Muscle layer of duodenum (tissue), 2 donors: Measurements from ENCODE around the gene ACACA.
"Not testable (repeated sequence)": the region's sequence is repeated elsewhere in the genome, so short reads cannot be mapped to it uniquely, and the experiment has no call there.

ENCODE experiments used
- H3K27ac ChIP-seq: one replicate; pipeline ENCODE4 v1.7.0; 2013; ENCODE audit warnings: mild to moderate bottlenecking, low read length
- H3K27me3 ChIP-seq: one replicate; pipeline ENCODE4 v1.7.0; 2013; ENCODE audit warnings: low read depth, mild to moderate bottlenecking, control low read depth, low read length
- H3K36me3 ChIP-seq, 2 donors: one replicate each; pipeline ENCODE4 v1.7.0; 2013; ENCODE audit warnings: low read length in 2 of 2, control low read depth in 1 of 2, mild to moderate bottlenecking in 1 of 2; ENCODE audit not compliant: insufficient read depth in 2 of 2, control insufficient read depth in 1 of 2
- H3K4me1 ChIP-seq, 2 donors: one replicate each; pipeline ENCODE4 v1.7.0; 2013; ENCODE audit warnings: low read length in 2 of 2, mild to moderate bottlenecking in 2 of 2, control low read depth in 1 of 2, moderate library complexity in 1 of 2; ENCODE audit not compliant: insufficient read depth in 2 of 2, control insufficient read depth in 1 of 2
- H3K4me3 ChIP-seq, 2 donors: one replicate each; pipeline ENCODE4 v1.7.0; 2013; ENCODE audit warnings: low read length in 2 of 2, low read depth in 1 of 2, mild to moderate bottlenecking in 1 of 2
- H3K9me3 ChIP-seq, 2 donors: one replicate each; pipeline ENCODE4 v1.7.0; 2013; ENCODE audit warnings: low read length in 2 of 2, control low read depth in 1 of 2, mild to moderate bottlenecking in 1 of 2; ENCODE audit not compliant: control insufficient read depth in 1 of 2
- donor health status: healthy.

The ACACA gene

GRCh38 chr17:37167756-37168155 lies 238.9 kb downstream of the ACACA start:
- Histone ChIP-seq H3K4me3 (no peak overlapping the region), H3K9me3 (no peaks in the 10 kb centered on the region), H3K4me1 (no peaks in the 10 kb centered on the region), H3K27ac (no peak overlapping the region), H3K27me3 (no peaks in the 10 kb centered on the region), H3K36me3 (peaks cover under 1 to 4% of the 10 kb centered on the region in 2 donors)

DNA sequence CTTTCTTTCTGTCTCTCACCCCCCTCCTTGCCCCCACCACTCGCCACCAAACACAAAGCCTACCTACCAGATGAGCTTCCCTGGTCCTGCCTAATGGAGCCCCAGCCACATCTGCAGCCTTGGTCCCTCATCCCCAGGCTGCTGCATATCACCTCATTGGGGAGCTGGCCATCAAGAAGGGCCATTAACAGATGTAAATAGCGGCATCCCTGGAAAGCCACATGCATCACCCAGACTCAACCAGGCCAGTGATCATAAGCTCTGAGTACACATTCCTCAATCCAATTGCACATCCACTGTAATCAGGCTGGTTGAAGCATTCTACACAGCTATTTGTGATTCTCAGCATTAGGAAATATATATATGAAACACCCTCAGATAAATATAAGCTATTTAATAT lies 242.6 kb downstream of the ACACA start:
- H3K27me3 ChIP-seq, result no peaks in the 10 kb centered on the region
- H3K4me3 ChIP-seq, result no peak overlapping the region

DNA sequence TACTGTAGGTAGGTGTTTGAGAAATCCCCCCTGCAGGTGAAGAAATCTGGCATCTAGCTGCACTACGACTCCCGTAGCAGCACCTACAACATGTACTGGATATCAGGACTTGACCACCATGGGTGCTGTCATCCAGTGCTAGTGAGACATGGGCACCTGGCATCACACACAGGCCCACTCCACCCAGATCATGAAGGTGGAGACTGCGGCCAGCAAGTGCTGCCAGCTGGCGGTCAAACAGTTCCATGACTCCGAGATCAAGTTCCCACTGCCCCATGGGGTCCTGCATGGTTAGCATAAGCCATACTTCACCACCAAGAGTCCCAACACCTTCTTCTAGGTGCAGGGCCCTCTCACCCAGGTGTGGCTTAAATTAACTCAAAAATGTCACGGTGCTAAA lies 243.8 kb downstream of the ACACA start:
- Histone ChIP-seq H3K36me3 (peaks cover 0 to 12% of the 10 kb centered on the region in 2 donors), H3K27me3 (no peaks in the 10 kb centered on the region), H3K4me3 (no peak overlapping the region), H3K9me3 (no peaks in the 10 kb centered on the region), H3K4me1 (no peaks in the 10 kb centered on the region), H3K27ac (no peak overlapping the region)

More for the DNA sequence above, 242.6 kb downstream of the ACACA start:
- Histone ChIP-seq H3K4me1 (no peaks in the 10 kb centered on the region), H3K27ac (no peak overlapping the region), H3K36me3 (peaks cover 0 to 12% of the 10 kb centered on the region in 2 donors), H3K9me3 (no peaks in the 10 kb centered on the region)

DNA sequence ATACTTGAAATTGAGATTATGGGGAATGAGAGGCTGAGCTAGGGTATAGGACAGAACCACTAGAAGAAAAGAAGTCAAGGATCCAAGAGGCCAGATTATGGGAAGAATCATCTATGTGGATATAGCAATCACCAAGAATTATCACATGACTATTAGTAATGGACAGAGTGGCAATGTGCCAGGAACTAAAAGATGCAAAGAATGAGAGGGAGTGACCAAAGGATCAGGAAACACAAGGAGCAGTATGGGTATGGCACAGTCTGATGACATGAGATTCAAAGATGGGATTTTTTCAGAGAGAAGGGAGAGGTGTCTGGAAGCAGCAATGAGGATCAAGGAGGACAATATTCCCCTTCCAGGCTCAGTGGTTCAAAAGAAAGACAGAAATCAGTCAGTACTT lies 245.7 kb downstream of the ACACA start:
- no peaks in the 10 kb centered on the region for H3K4me1 ChIP-seq
- H3K36me3 ChIP-seq, result peaks cover 0 to 12% of the 10 kb centered on the region in 2 donors
- no peaks in the 10 kb centered on the region for H3K9me3 ChIP-seq
- no peak overlapping the region for H3K27ac ChIP-seq
- H3K4me3 ChIP-seq, result no peak overlapping the region
- H3K27me3 ChIP-seq, result no peaks in the 10 kb centered on the region

- H3K36me3 ChIP-seq, result peaks cover 0 to 12% of the 10 kb centered on the region in 2 donors
- H3K4me3 ChIP-seq, result no peak overlapping the region
- no peak overlapping the region for H3K27ac ChIP-seq
- H3K9me3 ChIP-seq, result no peaks in the 10 kb centered on the region
- no peaks in the 10 kb centered on the region for H3K27me3 ChIP-seq
- no peaks in the 10 kb centered on the region for H3K4me1 ChIP-seq
These were observed 248.3 kb downstream of the ACACA start for GRCh38 chr17:37158290-37158689.

DNA sequence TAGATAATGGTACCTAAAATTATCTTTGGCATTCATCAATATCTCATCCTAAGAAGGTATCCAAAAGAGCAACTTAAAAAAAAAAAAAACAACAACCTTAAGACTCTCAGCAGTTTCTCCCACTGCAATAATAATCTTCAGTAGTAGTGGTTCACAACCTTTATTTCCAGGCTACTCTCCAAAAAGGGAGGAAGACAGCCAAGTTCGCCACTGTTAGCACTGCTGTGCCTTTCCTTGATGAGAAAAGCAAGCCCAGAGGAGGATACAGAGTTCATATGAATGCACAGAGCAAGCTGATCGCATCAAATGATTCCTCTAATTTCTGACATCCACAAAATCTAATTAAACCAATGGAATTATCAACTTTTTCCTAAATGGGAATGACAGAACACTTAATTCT lies 258.5 kb downstream of the ACACA start:
- no peaks in the 10 kb centered on the region for H3K27me3 ChIP-seq
- no peak overlapping the region for H3K27ac ChIP-seq
- no peaks in the 10 kb centered on the region for H3K4me1 ChIP-seq
- H3K9me3 ChIP-seq, result no peaks in the 10 kb centered on the region
- H3K4me3 ChIP-seq, result no peak overlapping the region
- peaks cover 6 to 7% of the 10 kb centered on the region in 2 donors for H3K36me3 ChIP-seq

DNA sequence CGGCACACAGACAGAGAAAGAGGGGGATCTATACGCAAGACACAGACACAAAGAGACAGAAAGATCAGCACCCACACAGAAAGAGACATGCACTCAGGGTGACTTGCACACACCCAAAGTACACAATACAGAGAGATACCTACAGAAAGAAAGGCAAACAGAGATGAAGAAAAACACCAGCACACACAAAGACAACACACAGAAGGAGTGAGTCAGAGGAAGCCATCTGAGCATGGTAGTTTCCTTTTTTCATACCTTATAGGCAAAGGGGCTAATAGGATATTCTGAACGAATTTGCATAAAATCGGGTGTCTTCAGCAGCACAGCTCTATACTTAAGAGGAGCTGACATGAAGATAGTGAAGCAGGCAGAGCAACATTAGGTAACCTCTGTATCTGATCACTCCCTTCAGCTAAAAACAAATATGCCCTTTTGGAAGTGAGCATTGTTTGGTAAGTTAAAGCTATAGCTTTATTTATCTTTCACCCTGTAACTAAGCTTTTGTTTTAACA lies 259.3 kb downstream of the ACACA start:
- Histone ChIP-seq H3K4me1 (no peaks in the 10 kb centered on the region), H3K36me3 (peaks cover 6 to 7% of the 10 kb centered on the region in 2 donors), H3K4me3 (no peak overlapping the region), H3K27me3 (no peaks in the 10 kb centered on the region), H3K9me3 (no peaks in the 10 kb centered on the region), H3K27ac (no peak overlapping the region)

GRCh38 chr17:37146086-37147064 lies 260.3 kb downstream of the ACACA start:
- Histone ChIP-seq H3K27ac (no peak overlapping the region), H3K4me3 (no peak overlapping the region), H3K36me3 (peaks cover 6 to 7% of the 10 kb centered on the region in 2 donors)

DNA sequence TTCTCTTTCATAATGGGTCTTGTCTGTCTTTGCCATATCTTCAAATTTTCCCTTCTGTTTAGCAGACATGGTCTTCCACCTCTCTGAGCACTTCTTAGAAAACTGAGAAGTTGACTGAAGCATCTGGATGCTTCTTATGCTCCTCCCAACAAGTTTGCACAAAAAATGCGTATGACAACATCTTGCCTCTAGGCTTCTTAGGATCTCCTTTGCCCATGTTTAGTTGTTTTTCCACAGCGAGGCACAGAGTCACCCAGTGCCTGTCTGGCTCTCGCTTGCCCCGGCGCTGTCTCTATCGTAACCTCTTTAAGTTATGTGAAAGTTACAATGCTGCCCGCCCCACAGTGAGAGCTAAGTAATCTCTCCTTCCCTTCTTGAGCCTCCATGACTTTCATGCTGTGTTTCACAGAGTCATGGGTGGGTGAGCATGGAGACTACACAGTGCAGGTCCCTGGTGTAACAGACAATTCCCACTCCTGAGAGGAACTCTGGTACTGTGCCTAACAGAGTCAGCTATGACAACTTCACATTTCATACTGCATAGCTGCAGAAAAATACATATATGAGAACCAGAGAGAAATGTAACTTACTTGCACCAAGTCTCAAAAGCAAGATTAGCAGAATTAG lies 262.4 kb downstream of the ACACA start:
- Histone ChIP-seq H3K4me3 (no peak overlapping the region), H3K9me3 (no peaks in the 10 kb centered on the region), H3K36me3 (peaks cover 2 to 5% of the 10 kb centered on the region in 2 donors), H3K27ac (no peak overlapping the region), H3K27me3 (no peaks in the 10 kb centered on the region), H3K4me1 (no peaks in the 10 kb centered on the region)

More at GRCh38 chr17:37146086-37147064, 260.3 kb downstream of the ACACA start:
- Histone ChIP-seq H3K4me1 (no peaks in the 10 kb centered on the region), H3K27me3 (no peaks in the 10 kb centered on the region), H3K9me3 (no peaks in the 10 kb centered on the region)

DNA sequence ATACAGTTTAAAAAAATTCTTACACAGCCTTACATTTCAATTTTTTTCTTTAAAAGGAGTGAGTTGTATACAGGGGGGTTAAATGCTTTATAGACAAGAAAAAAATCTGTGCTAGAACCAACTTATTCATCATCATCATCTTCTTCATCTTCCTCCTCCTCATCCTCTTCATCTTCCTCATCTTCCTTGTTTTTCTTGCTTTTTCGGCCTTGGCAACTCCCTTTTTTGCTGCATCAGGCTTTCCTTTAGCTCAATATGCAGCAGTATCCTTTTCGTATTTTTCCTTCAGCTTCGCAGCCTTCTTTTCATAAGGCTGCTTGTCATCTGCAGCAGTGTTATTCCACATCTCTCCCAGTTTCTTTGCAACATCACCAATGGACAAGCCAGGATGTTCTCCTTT lies 263.1 kb downstream of the ACACA start:
- not testable (repeated sequence) for H3K4me3 ChIP-seq, H3K36me3 ChIP-seq, H3K9me3 ChIP-seq, H3K27ac ChIP-seq, H3K4me1 ChIP-seq, H3K27me3 ChIP-seq

- H3K27ac ChIP-seq, result no peak overlapping the region
- H3K4me1 ChIP-seq, result no peaks in the 10 kb centered on the region
- H3K27me3 ChIP-seq, result no peaks in the 10 kb centered on the region
- H3K9me3 ChIP-seq, result no peaks in the 10 kb centered on the region
- H3K4me3 ChIP-seq, result no peak overlapping the region
- peaks cover 4 to 7% of the 10 kb centered on the region in 2 donors for H3K36me3 ChIP-seq
These were observed 264.2 kb downstream of the ACACA start for GRCh38 chr17:37142294-37142896.
